ENCODE results near the gene KRTAP15-1.

- TF ChIP-seq CTCF (conservative IDR thresholded peaks at IDR 0.05) (no peak), ZFX (IDR thresholded peaks at IDR 0.05) (no peak)
These were observed 40.1 kb downstream of the KRTAP15-1 start, which contains the start of gene KRTAP19-1 for GRCh38 chr21:30480145-30480544.
